22Rv1 (cell line): ENCODE measurements around the gene F2R.

ENCODE experiments used
- CTCF ChIP-seq: fragments of 450-650 bp; IDR thresholded peaks from 2 replicates; pipeline ENCODE4 v1.5.1; 2017; ENCODE audit warnings: mild to moderate bottlenecking
- ZFX ChIP-seq: fragments of 450-650 bp; IDR thresholded peaks from 2 replicates; pipeline ENCODE4 v1.6.1; 2017; ENCODE audit warnings: antibody characterized with exemption, borderline replicate concordance

- TF ChIP-seq CTCF = no peak
- TF ChIP-seq ZFX = no peak
Measured at GRCh38 chr5:76669245-76669644, 46.7 kb upstream of the F2R start.
